Trophoblast cell (in vitro differentiated cells and primary cell): Measurements from ENCODE around the gene PLEKHG4B.
"Not testable (repeated sequence)": the region's sequence is repeated elsewhere in the genome, so short reads cannot be mapped to it uniquely, and the experiment has no call there.

ENCODE experiments used
- DNase-seq, 2 donors: peaks; one replicate each; pipeline ENCODE4 v3.0.0-alpha.2; 2016
- H2AFZ ChIP-seq: 2 replicates; pipeline ENCODE4 v1.6.1; 2013; ENCODE audit warnings: low read length, moderate library complexity, mild to moderate bottlenecking; ENCODE audit not compliant: insufficient read depth, poor library complexity
- H2AK5ac ChIP-seq: 2 replicates; pipeline ENCODE4 v1.6.1; 2013; ENCODE audit warnings: mild to moderate bottlenecking, low read length
- H2BK120ac ChIP-seq: 2 replicates; pipeline ENCODE4 v1.6.1; 2013; ENCODE audit warnings: low read length, mild to moderate bottlenecking, moderate library complexity; ENCODE audit not compliant: insufficient read depth, poor library complexity
- H2BK12ac ChIP-seq: 2 replicates; pipeline ENCODE4 v1.6.1; 2013; ENCODE audit warnings: mild to moderate bottlenecking, low read length, moderate library complexity
- H2BK5ac ChIP-seq: 2 replicates; pipeline ENCODE4 v1.6.1; 2013; ENCODE audit warnings: low read length, low read depth, moderate library complexity, mild to moderate bottlenecking; ENCODE audit not compliant: poor library complexity
- H3K14ac ChIP-seq: 2 replicates; pipeline ENCODE4 v1.6.1; 2013; ENCODE audit warnings: mild to moderate bottlenecking, low read length
- H3K18ac ChIP-seq: 2 replicates; pipeline ENCODE4 v1.6.1; 2013; ENCODE audit warnings: mild to moderate bottlenecking, low read length
- H3K23ac ChIP-seq: 2 replicates; pipeline ENCODE4 v1.6.1; 2013; ENCODE audit warnings: low read length
- H3K27ac ChIP-seq: 2 replicates; pipeline ENCODE4 v1.5.1; 2013; ENCODE audit warnings: low read depth, mild to moderate bottlenecking, inconsistent platforms, low read length, moderate library complexity
- H3K27me3 ChIP-seq: 2 replicates; pipeline ENCODE4 v1.6.1; 2013; ENCODE audit warnings: inconsistent platforms, mild to moderate bottlenecking, low read length, moderate library complexity; ENCODE audit not compliant: insufficient read depth
- H3K36me3 ChIP-seq, 2 experiments: 1 replicate in 1 of 2; 2 replicates in 1 of 2; pipeline ENCODE4 v1.6.1; 2013; ENCODE audit warnings: low read length in 2 of 2, mild to moderate bottlenecking in 2 of 2, moderate library complexity in 1 of 2; ENCODE audit not compliant: insufficient read depth in 2 of 2, control insufficient read depth in 1 of 2
- H3K4ac ChIP-seq: 2 replicates; pipeline ENCODE4 v1.6.1; 2013; ENCODE audit warnings: low read depth, mild to moderate bottlenecking, low read length, moderate library complexity
- H3K4me1 ChIP-seq, 2 experiments: 1 replicate in 1 of 2; 2 replicates in 1 of 2; pipeline ENCODE4 v1.6.1; 2013; ENCODE audit warnings: low read length in 2 of 2, mild to moderate bottlenecking in 2 of 2, moderate library complexity in 1 of 2; ENCODE audit not compliant: insufficient read depth in 2 of 2, control insufficient read depth in 1 of 2
- H3K4me2 ChIP-seq: 2 replicates; pipeline ENCODE4 v1.6.1; 2013; ENCODE audit warnings: inconsistent platforms, mild to moderate bottlenecking, low read length, moderate library complexity
- H3K4me3 ChIP-seq: 2 replicates; pipeline ENCODE4 v1.5.1; 2013; ENCODE audit warnings: mild to moderate bottlenecking, low read depth, low read length, inconsistent platforms
- H3K79me1 ChIP-seq: one replicate; pipeline ENCODE4 v1.6.1; 2013; ENCODE audit warnings: low read length
- H3K79me2 ChIP-seq: 2 replicates; pipeline ENCODE4 v1.6.1; 2013; ENCODE audit warnings: low read length, mild to moderate bottlenecking; ENCODE audit not compliant: control insufficient read depth, insufficient read depth, poor library complexity
- H3K9ac ChIP-seq: 2 replicates; pipeline ENCODE4 v1.6.1; 2013; ENCODE audit warnings: mild to moderate bottlenecking, low read length
- H3K9me3 ChIP-seq: 2 replicates; pipeline ENCODE4 v1.6.1; 2013; ENCODE audit warnings: low read depth, mild to moderate bottlenecking, control low read depth, inconsistent platforms, low read length; ENCODE audit not compliant: insufficient read depth
- H4K12ac ChIP-seq: 2 replicates; pipeline ENCODE4 v1.6.1; 2013; ENCODE audit warnings: low read depth, mild to moderate bottlenecking, low read length, moderate library complexity
- H4K8ac ChIP-seq: 2 replicates; pipeline ENCODE4 v1.6.1; 2013; ENCODE audit warnings: low read depth, mild to moderate bottlenecking, low read length, moderate library complexity
- H4K91ac ChIP-seq: one replicate; pipeline ENCODE4 v1.6.1; 2013; ENCODE audit warnings: low read depth, mild to moderate bottlenecking, low read length, moderate library complexity
- WGBS: extraction: QIAGEN DNeasy Blood & Tissue Kit; methylation state at CpG from one replicate; pipeline ENCODE4 v1.1.7; 2013; ENCODE audit warnings: missing lambda C conversion rate; ENCODE audit not compliant: insufficient read length, insufficient coverage; ENCODE audit errors: extremely low coverage; 5-methylcytosine and 5-hydroxymethylcytosine counted together

Gene PLEKHG4B

DNA sequence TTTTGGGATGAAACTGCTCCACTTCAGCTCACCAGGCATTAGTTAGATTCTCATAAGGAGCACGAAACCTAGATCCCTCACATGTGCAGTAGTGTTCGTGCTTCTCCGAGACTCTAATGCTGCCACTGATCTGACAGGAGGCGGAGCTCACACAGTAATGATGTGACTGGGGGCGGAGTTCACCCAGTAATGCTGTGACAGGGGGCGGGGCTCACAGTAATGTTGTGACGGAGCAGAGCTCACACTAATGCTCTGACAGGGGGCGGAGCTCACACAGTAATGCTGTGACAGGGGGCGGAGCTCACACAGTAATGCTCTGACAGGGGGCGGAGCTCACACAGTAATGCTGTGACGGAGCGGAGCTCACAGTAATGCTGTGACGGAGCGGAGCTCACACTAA is 72.3 kb downstream of the PLEKHG4B start:
- Histone ChIP-seq H3K9me3 (no peaks in the 10 kb centered on the region), H3K79me2 (no peaks in the 10 kb centered on the region), H3K18ac (no peak overlapping the region), H3K79me1 (no peaks in the 10 kb centered on the region), H3K4me3 (no peak overlapping the region), H4K91ac (no peak overlapping the region), H3K9ac (no peak overlapping the region), H2BK5ac (no peak overlapping the region), H3K14ac (no peak overlapping the region), H2BK12ac (no peak overlapping the region), H2AFZ (no peak overlapping the region), H3K4me1 (no peaks in the 10 kb centered on the region), H4K12ac (no peak overlapping the region), H3K36me3 (peaks cover 51 to 54% of the 10 kb centered on the region in 2 experiments), H4K8ac (no peak overlapping the region), H3K27ac (no peak overlapping the region), H2BK120ac (no peak overlapping the region), H3K27me3 (no peaks in the 10 kb centered on the region), H3K23ac (no peak overlapping the region), H3K4ac (no peak overlapping the region), H3K4me2 (no peak overlapping the region), H2AK5ac (no peak overlapping the region)
- DNase-seq = no peak
- no CpG with 5 or more reads among the region's 14 CpGs for WGBS

- not testable (repeated sequence) for H2BK120ac ChIP-seq, H2AFZ ChIP-seq, H3K4ac ChIP-seq, H2BK12ac ChIP-seq, H3K79me1 ChIP-seq, H4K12ac ChIP-seq, H2BK5ac ChIP-seq, H4K91ac ChIP-seq, H3K4me3 ChIP-seq, H3K14ac ChIP-seq, H3K4me2 ChIP-seq, DNase-seq, H4K8ac ChIP-seq, H3K79me2 ChIP-seq, H3K9ac ChIP-seq, H3K9me3 ChIP-seq, H3K18ac ChIP-seq, H3K27me3 ChIP-seq, H3K23ac ChIP-seq, H2AK5ac ChIP-seq, H3K27ac ChIP-seq, H3K4me1 ChIP-seq
- WGBS = no CpG with 5 or more reads among the region's 25 CpGs
- H3K36me3 ChIP-seq = peaks cover 52 to 55% of the 10 kb centered on the region in 2 experiments
Measured at GRCh38 chr5:164783-165182, 72.8 kb downstream of the PLEKHG4B start.

GRCh38 chr5:166441-167372 is 74.7 kb downstream of the PLEKHG4B start:
- Histone ChIP-seq H3K4me3 (no peak overlapping the region), H3K4me1 (no peaks in the 10 kb centered on the region), H3K27me3 (no peaks in the 10 kb centered on the region), H3K27ac (no peak overlapping the region), H3K9ac (no peak overlapping the region), H2AFZ (no peak overlapping the region), H2AK5ac (no peak overlapping the region), H2BK5ac (no peak overlapping the region), H3K18ac (no peak overlapping the region), H3K79me1 (no peaks in the 10 kb centered on the region), H3K36me3 (peaks cover 50 to 57% of the 10 kb centered on the region in 2 experiments), H4K8ac (no peak overlapping the region), H3K14ac (no peak overlapping the region), H3K4ac (no peak overlapping the region), H2BK120ac (no peak overlapping the region), H2BK12ac (no peak overlapping the region), H3K79me2 (no peaks in the 10 kb centered on the region), H3K4me2 (no peak overlapping the region), H3K23ac (no peak overlapping the region), H4K12ac (no peak overlapping the region), H3K9me3 (no peaks in the 10 kb centered on the region), H4K91ac (no peak overlapping the region)
- no CpG with 5 or more reads among the region's 27 CpGs for WGBS
- no peak for DNase-seq

- Histone ChIP-seq H2BK5ac (no peak overlapping the region), H3K36me3 (peaks cover 50 to 57% of the 10 kb centered on the region in 2 experiments), H3K79me2 (no peaks in the 10 kb centered on the region), H4K91ac (no peak overlapping the region), H3K4ac (no peak overlapping the region), H3K18ac (no peak overlapping the region), H2BK120ac (no peak overlapping the region), H3K4me3 (no peak overlapping the region), H3K79me1 (no peaks in the 10 kb centered on the region), H3K4me1 (no peaks in the 10 kb centered on the region), H3K9ac (no peak overlapping the region), H3K4me2 (no peak overlapping the region), H3K27me3 (no peaks in the 10 kb centered on the region), H4K8ac (no peak overlapping the region), H3K9me3 (no peaks in the 10 kb centered on the region), H3K27ac (no peak overlapping the region), H3K23ac (no peak overlapping the region), H2BK12ac (no peak overlapping the region), H4K12ac (no peak overlapping the region), H3K14ac (no peak overlapping the region), H2AFZ (no peak overlapping the region), H2AK5ac (no peak overlapping the region)
- no peak for DNase-seq
- no CpG with 5 or more reads among the region's 7 CpGs for WGBS
Measured at GRCh38 chr5:167511-167910, 75.5 kb downstream of the PLEKHG4B start.
